ENCODE measurements around the gene AGPAT3. TPM values are rescaled to one million over a fixed set of nuclear protein-coding genes. Genes with fewer than 3 reads are reported as not detected.
A peak's percentile ranks its signal among the peaks of the same experiment; 100 is the strongest.

AGPAT3 gene
- total and polyA plus RNA-seq, 3 donors from 2014 or later: 64.5 to 77.5 (median 69.8) TPM

- no peak for DNase-seq
- Histone ChIP-seq H3K4me3 (no peak overlapping the region), H3K27ac (peak overlapping the region in 1 of 2 donors; percentile 28), H3K36me3 (ENCODE audit: low read depth, missing control alignments) (no peaks in the 10 kb centered on the region), H3K4me1 (peaks cover 11% of the 10 kb centered on the region), H3K9me3 (no peaks in the 10 kb centered on the region), H3K27me3 (no peaks in the 10 kb centered on the region)
- intact Hi-C loops (cut with DNase I; ENCODE audit: low total_unique reads): no loop called here
- TF ChIP-seq POLR2A (IDR thresholded peaks at IDR 0.05) (no peak), CTCF (IDR thresholded peaks at IDR 0.05) (no peak)
- 90 to 91% methylated on average over 12 of the region's 12 CpGs for WGBS, 2 donors
These were observed 72.2 kb downstream of the AGPAT3 start for GRCh38 chr21:43937051-43937832.

GRCh38 chr21:43937891-43938309, 72.9 kb downstream of the AGPAT3 start:
- no peaks in the 10 kb centered on the region for H3K27me3 ChIP-seq
- no peaks in the 10 kb centered on the region for H3K9me3 ChIP-seq
- no peak for DNase-seq
- no peak overlapping the region for H3K4me3 ChIP-seq
- TF ChIP-seq POLR2A (IDR thresholded peaks at IDR 0.05): no peak
- peaks cover 11% of the 10 kb centered on the region for H3K4me1 ChIP-seq
- WGBS, 2 donors: 91 to 94% methylated on average over 6 of the region's 6 CpGs
- no peaks in the 10 kb centered on the region for H3K36me3 ChIP-seq (ENCODE audit: low read depth, missing control alignments)
- intact Hi-C loops (cut with DNase I; ENCODE audit: low total_unique reads): no loop called here
- H3K27ac ChIP-seq: no peak overlapping the region

DNA sequence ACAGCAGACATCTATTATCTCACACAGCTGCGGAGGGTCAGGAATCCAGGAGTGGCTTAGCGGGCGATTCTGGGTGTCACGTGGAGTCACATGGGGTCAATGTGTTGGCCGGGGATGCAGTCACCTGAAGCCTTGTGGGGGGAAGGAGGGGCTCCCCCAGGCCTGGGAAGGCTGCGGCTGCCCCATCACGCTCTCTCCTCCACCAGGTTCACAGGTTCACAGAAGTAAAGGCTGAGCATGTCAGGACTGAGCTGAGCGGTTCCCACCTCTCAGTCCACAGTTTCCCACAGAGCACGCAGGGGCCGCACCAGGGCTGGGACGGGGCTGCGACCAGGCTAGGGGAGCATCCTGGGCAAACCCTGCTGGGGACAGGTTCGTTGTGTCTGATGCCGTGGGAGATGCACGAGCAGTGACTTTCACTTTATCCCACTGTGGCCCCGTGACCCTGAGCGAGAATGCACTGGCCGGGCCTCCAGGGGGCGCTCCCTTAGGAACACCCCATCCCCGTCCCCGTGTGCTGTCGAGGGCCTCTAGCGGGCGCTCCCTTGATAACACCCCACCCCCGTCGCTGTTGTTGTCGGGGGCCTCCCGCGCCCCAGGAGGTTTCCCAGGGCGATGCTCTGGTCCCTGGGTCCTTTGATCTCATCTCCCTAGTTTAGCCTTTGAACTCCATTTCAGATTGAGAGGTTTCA, 73.9 kb downstream of the AGPAT3 start:
- peaks cover 11% of the 10 kb centered on the region for H3K4me1 ChIP-seq
- 61 to 65% methylated on average over 19 to 30 of the region's 30 CpGs for WGBS, 2 donors
- intact Hi-C loops (cut with DNase I; ENCODE audit: low total_unique reads): no loop called here
- no peak overlapping the region for H3K27ac ChIP-seq
- no peak for TF ChIP-seq POLR2A (IDR thresholded peaks at IDR 0.05)
- peak; percentile 72 to 87 (median 72) for TF ChIP-seq CTCF (IDR thresholded peaks at IDR 0.05)
- H3K9me3 ChIP-seq: no peaks in the 10 kb centered on the region
- DNase-seq: peak; percentile 86
- no peaks in the 10 kb centered on the region for H3K36me3 ChIP-seq (ENCODE audit: low read depth, missing control alignments)
- no peak overlapping the region for H3K4me3 ChIP-seq
- H3K27me3 ChIP-seq: no peaks in the 10 kb centered on the region

GRCh38 chr21:43939443-43940328, 74.7 kb downstream of the AGPAT3 start:
- Histone ChIP-seq H3K36me3 (ENCODE audit: low read depth, missing control alignments) (no peaks in the 10 kb centered on the region), H3K27me3 (no peaks in the 10 kb centered on the region), H3K9me3 (no peaks in the 10 kb centered on the region), H3K27ac (no peak overlapping the region), H3K4me1 (peaks cover 11% of the 10 kb centered on the region), H3K4me3 (no peak overlapping the region)
- WGBS, 2 donors: 85 to 86% methylated on average over 5 to 30 of the region's 30 CpGs
- DNase-seq: no peak
- TF ChIP-seq CTCF (IDR thresholded peaks at IDR 0.05): no peak
- no peak for TF ChIP-seq POLR2A (IDR thresholded peaks at IDR 0.05)
- intact Hi-C loops (cut with DNase I; ENCODE audit: low total_unique reads): no loop called here

Measured in testis (tissue), 3 donors.